ENCODE results near the gene MEG3.

- TF ChIP-seq CTCF (IDR thresholded peaks at IDR 0.05; ENCODE audit: poor library complexity, severe bottlenecking): no peak
- TF ChIP-seq EZH2 (IDR thresholded peaks at IDR 0.05; ENCODE audit: borderline replicate concordance, insufficient read depth, low read length, poor library complexity, severe bottlenecking): no peak
- TF ChIP-seq RAD21 (conservative IDR thresholded peaks at IDR 0.05): no peak
- no peak for TF ChIP-seq TAF1 (IDR thresholded peaks at IDR 0.05; ENCODE audit: low read depth)
- no peak for TF ChIP-seq SMC3 (conservative IDR thresholded peaks at IDR 0.05; ENCODE audit: poor library complexity)
- no peak for TF ChIP-seq POLR2AphosphoS5 (IDR thresholded peaks at IDR 0.05)
- no peak for TF ChIP-seq REST (IDR thresholded peaks at IDR 0.05; ENCODE audit: borderline replicate concordance)
- no peak for TF ChIP-seq EP300 (conservative IDR thresholded peaks at IDR 0.05; ENCODE audit: poor library complexity, severe bottlenecking)
Observed at GRCh38 chr14:100819829-100820475, 6.0 kb upstream of the MEG3 start.

Data from neural cell (in vitro differentiated cells).